Lower leg skin (tissue), 4 donors: ENCODE data around the gene SRL. TPM values are rescaled to one million over a fixed set of nuclear protein-coding genes. Genes with fewer than 3 reads are reported as not detected.

Experiments
- DNase-seq, 2 donors: peaks; one replicate each; pipeline ENCODE4 v3.0.0-alpha.2; 2019; ENCODE audit warnings: low spot score in 2 of 2
- H3K4me3 ChIP-seq: fragments of 200-600 bp; sonication (generic); 2 replicates; pipeline ENCODE4 v1.5.1; 2017; ENCODE audit warnings: mild to moderate bottlenecking, low read depth; ENCODE audit not compliant: poor library complexity, severe bottlenecking
- POLR2A ChIP-seq, 2 donors: fragments of 450-650 bp; IDR thresholded peaks; one replicate each; pipeline ENCODE4 v1.6.1; 2016 to 2017; ENCODE audit warnings: antibody characterized with exemption in 2 of 2, mild to moderate bottlenecking in 1 of 2, moderate library complexity in 1 of 2
- WGBS, 2 donors: methylation state at CpG; one replicate each; pipeline ENCODE4 v1.1.5; 2018; 5-methylcytosine and 5-hydroxymethylcytosine counted together
- intact Hi-C: fragments of 100-400 bp; cut with DNase I; formaldehyde crosslinking; loops from one replicate; pipeline ENCODE4 v1.15.0; 2023; ENCODE audit warnings: low total_unique reads
- total RNA-seq, 4 donors: library from RNA; depleted of rRNA; stranded (reverse); fragments of >200 nt; gene quantifications; one replicate each; pipeline ENCODE4 v1.1.0, GENCODE V29; 2016
- TF ChIP-seq, protein P1 (sequence below), 3 donors: fragments of 450-650 bp; IDR thresholded peaks; one replicate each; pipeline ENCODE4 v1.5.1; 2016; ENCODE audit warnings: antibody characterized with exemption in 3 of 3, mild to moderate bottlenecking in 3 of 3, moderate library complexity in 2 of 3

SRL gene
- total RNA-seq, 4 donors from 2014 or later = 0.04 to 1.0 (median 0.55) TPM

DNA sequence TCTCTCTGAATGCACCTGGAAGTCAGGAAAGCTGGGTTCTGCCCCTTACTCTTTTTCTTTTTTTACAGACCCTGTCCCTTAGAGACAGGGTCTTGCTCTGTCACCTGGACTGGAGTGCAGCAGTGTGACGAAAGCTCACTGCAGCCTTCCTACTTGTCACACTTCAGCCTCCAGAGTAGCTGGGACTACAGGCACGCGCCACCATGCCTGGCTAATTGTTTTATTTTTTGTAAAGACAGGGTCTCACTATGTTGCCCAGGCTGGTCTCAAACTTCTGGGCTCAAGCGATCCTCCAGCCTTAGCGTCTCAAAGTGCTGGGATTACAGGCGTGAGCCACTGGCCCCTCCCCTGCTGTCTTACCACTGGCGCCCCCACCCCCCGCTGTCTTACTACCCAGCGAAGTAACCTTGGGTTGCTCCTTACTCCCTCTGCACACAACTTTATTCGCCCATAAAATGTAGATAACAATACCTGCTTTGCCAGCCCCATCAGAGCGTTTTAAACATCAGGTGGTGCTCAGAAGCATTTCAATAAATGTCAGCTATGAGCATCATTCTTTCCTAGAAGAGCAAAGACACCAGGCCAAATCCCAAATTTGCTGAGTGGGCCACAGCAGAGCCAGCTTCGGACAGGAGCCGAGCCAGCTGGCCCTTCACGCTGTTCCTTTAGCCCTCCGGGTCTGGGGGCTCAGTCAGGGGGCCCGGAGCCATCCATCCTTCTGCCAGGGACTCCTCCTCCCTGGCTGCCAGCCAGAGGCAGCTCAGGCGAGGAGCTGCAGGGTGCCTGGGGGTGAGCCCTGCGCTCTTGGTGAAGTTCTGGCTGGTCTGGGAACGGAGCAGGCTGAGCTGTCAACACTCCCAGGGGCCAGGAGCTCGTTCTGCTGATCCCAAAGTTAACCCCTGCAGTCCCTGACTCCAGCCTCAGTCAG, 24.4 kb downstream of the SRL start:
- 48 to 70% methylated on average over 12 to 20 of the region's 20 CpGs for WGBS, 2 donors
- DNase-seq = no peak
- H3K4me3 ChIP-seq = no peak overlapping the region
- TF ChIP-seq POLR2A (IDR thresholded peaks at IDR 0.05) = no peak
- TF ChIP-seq, protein P1, sequence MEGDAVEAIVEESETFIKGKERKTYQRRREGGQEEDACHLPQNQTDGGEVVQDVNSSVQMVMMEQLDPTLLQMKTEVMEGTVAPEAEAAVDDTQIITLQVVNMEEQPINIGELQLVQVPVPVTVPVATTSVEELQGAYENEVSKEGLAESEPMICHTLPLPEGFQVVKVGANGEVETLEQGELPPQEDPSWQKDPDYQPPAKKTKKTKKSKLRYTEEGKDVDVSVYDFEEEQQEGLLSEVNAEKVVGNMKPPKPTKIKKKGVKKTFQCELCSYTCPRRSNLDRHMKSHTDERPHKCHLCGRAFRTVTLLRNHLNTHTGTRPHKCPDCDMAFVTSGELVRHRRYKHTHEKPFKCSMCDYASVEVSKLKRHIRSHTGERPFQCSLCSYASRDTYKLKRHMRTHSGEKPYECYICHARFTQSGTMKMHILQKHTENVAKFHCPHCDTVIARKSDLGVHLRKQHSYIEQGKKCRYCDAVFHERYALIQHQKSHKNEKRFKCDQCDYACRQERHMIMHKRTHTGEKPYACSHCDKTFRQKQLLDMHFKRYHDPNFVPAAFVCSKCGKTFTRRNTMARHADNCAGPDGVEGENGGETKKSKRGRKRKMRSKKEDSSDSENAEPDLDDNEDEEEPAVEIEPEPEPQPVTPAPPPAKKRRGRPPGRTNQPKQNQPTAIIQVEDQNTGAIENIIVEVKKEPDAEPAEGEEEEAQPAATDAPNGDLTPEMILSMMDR (IDR thresholded peaks at IDR 0.05) = no peak
- intact Hi-C loops = no loop called here

DNA sequence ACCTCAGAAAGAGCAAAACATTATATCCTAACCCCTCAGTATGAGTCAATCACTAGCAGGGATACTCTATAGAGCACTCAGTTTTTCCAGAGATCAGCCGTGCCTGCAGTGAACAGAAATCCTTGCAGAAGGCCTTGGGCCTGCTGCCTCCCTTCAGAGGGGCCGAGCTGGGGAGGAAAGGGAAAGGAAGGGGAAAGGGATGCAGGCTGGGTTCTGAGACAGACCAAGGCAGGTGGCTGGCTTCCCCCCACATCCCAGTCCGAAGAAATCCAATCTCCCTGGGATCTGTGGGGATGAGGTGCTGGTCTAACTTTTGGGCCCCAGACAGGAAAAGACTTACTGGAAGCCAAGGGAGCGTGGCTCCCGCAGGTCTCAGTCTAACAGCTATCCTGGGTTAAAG, 25.3 kb downstream of the SRL start:
- TF ChIP-seq POLR2A (IDR thresholded peaks at IDR 0.05) = no peak
- TF ChIP-seq, protein P1 (IDR thresholded peaks at IDR 0.05) = no peak
- DNase-seq = no peak

DNA sequence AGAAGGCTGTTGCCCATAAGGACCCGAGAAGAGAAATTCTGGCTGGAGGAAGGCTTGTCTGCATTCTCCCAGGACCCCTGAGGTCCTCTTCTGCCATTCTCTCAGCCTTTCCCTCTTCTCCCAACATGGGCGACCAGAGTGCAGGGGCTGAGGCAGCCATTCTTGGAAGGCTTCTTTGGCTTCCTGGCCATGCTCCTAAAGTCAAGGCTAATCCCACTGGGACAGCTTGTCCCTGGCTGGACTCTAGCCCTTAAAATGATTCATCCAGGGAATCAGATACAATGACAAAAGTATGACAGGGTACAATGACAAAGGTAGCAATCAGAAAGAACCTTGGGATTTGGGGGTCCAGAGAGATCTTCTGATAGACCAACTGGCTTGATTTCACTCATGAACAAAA, 26.8 kb downstream of the SRL start:
- intact Hi-C loops = no loop called here
- H3K4me3 ChIP-seq = no peak overlapping the region
- no peak for DNase-seq
- TF ChIP-seq POLR2A (IDR thresholded peaks at IDR 0.05) = no peak
- TF ChIP-seq, protein P1 (IDR thresholded peaks at IDR 0.05) = no peak
- WGBS, 2 donors = 77 to 79% methylated on average over 1 to 2 of the region's 2 CpGs

More for the DNA sequence above, 25.3 kb downstream of the SRL start:
- 84 to 89% methylated on average over 5 of the region's 5 CpGs for WGBS, 2 donors
- intact Hi-C loops = no loop called here
- no peak overlapping the region for H3K4me3 ChIP-seq

DNA sequence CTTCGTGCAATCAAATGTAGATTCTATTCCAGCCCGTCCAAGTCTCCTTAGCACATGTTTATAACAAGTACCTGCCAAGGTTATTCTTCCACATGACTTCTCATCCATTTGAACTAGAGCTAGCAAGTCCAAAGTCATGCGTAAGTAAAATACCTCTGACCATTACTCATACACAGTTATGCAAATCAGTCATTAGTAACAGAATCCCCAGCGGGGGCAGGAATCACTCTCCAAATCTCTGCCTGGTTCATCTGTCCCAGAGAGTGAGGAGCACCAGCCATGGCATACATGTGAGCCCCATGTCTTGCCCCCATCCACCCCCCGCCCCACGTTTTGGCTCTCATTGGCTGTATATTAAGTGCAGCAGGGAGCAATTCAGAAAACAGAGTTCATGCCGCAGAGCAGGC, 27.7 kb downstream of the SRL start:
- intact Hi-C loops = no loop called here
- WGBS, 2 donors = 32 to 43% methylated on average over 7 of the region's 7 CpGs
- H3K4me3 ChIP-seq = no peak overlapping the region
- peak in 1 of 2 donors; percentile 40 for DNase-seq
- no peak for TF ChIP-seq POLR2A (IDR thresholded peaks at IDR 0.05)
- TF ChIP-seq, protein P1 (IDR thresholded peaks at IDR 0.05) = no peak

DNA sequence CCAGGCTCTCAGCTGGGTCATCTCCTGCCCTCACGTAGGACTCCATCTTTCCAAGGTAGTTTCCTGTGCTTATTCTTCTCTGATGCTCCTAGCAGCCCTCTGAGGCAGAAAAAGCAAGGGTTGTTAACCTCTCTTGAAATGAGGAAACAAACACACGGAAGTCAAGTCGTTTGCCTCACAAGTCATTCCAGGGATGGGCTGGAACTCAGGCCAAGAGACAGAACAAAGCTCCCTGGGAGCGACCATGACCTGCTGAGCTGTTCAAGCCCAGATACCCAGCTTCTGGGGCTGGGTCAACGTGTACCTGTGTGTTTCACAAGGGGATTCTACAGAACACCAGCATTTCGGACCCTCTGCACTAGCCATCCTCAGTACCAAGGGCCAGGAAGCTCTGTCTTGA, 28.1 kb downstream of the SRL start:
- TF ChIP-seq, protein P1 (IDR thresholded peaks at IDR 0.05) = no peak
- TF ChIP-seq POLR2A (IDR thresholded peaks at IDR 0.05) = no peak
- 47 to 67% methylated on average over 6 of the region's 6 CpGs for WGBS, 2 donors

More for the DNA sequence above, 28.1 kb downstream of the SRL start:
- H3K4me3 ChIP-seq = no peak overlapping the region
- intact Hi-C loops = no loop called here
- DNase-seq = no peak
